Common myeloid progenitor, CD34-positive (primary cell): ENCODE results near the gene PIP5K1B.

ENCODE experiments used
- CTCF ChIA-PET: fragments of 350-600 bp; sonication (Branson Sonifier 250); formaldehyde crosslinking; loops from one replicate; lab custom pipeline; 2021; ENCODE audit warnings: antibody characterized with exemption; lab: Charles Lee
- POLR2A ChIA-PET: fragments of 350-600 bp; sonication (Branson Sonifier 250); formaldehyde crosslinking; loops from one replicate; lab custom pipeline; 2021; ENCODE audit warnings: antibody characterized with exemption; lab: Charles Lee
- DNase-seq, 3 donors: peaks; one replicate each; pipeline versions ENCODE4 v3.0.0 to v3.0.0-alpha.2; 2013
- H3K27ac ChIP-seq, 2 experiments: 1 replicate in 1 of 2; 2 replicates in 1 of 2; pipeline ENCODE4 v1.7.0; 2013; ENCODE audit warnings: inconsistent platforms in 2 of 2, low read length in 2 of 2, mild to moderate bottlenecking in 2 of 2, low read depth in 1 of 2, moderate library complexity in 1 of 2; ENCODE audit not compliant: severe bottlenecking in 2 of 2, insufficient read depth in 1 of 2, poor library complexity in 1 of 2
- H3K27me3 ChIP-seq, 5 experiments: replicated peaks in 2 of 5; 1 replicate in 3 of 5; 2 replicates in 2 of 5; pipeline versions ENCODE4 v1.6.1 to v1.7.0; 2013; ENCODE audit warnings: low read length in 4 of 5, mild to moderate bottlenecking in 2 of 5, moderate library complexity in 2 of 5, inconsistent platforms in 1 of 5; ENCODE audit not compliant: insufficient read depth in 5 of 5, control insufficient read depth in 4 of 5
- H3K36me3 ChIP-seq, 4 experiments: 1 replicate in 2 of 4; 2 replicates in 2 of 4; pipeline versions ENCODE4 v1.6.1 to v1.7.0; 2013; ENCODE audit warnings: low read length in 3 of 4, control low read depth in 1 of 4, mild to moderate bottlenecking in 1 of 4; ENCODE audit not compliant: control insufficient read depth in 4 of 4, insufficient read depth in 4 of 4
- H3K4me1 ChIP-seq, 4 experiments: 1 replicate in 3 of 4; 2 replicates in 1 of 4; pipeline versions ENCODE4 v1.6.1 to v1.7.1; 2013; ENCODE audit warnings: low read length in 3 of 4, mild to moderate bottlenecking in 3 of 4, control low read depth in 1 of 4, inconsistent platforms in 1 of 4, moderate library complexity in 1 of 4; ENCODE audit not compliant: control insufficient read depth in 4 of 4, insufficient read depth in 4 of 4; ENCODE audit errors: control extremely low read depth in 1 of 4
- H3K4me3 ChIP-seq, 7 experiments: 1 replicate in 4 of 7; 2 replicates in 3 of 7; pipeline versions ENCODE4 v1.5.1 to v1.7.0; 2013; ENCODE audit warnings: mild to moderate bottlenecking in 7 of 7, low read length in 6 of 7, moderate library complexity in 6 of 7, inconsistent platforms in 2 of 7, low read depth in 2 of 7, control low read depth in 1 of 7; ENCODE audit not compliant: insufficient read depth in 4 of 7, control insufficient read depth in 1 of 7; ENCODE audit errors: extremely low read depth in 1 of 7
- H3K9me3 ChIP-seq, 5 experiments: 1 replicate in 4 of 5; 2 replicates in 1 of 5; pipeline versions ENCODE4 v1.6.1 to v1.7.1; 2013; ENCODE audit warnings: low read length in 4 of 5, mild to moderate bottlenecking in 2 of 5, inconsistent platforms in 1 of 5, low read depth in 1 of 5, moderate library complexity in 1 of 5; ENCODE audit not compliant: control insufficient read depth in 4 of 5, insufficient read depth in 2 of 5; ENCODE audit errors: control extremely low read depth in 1 of 5
- WGBS: methylation state at CpG from one replicate; pipeline ENCODE4 v1.1.5; 2013; ENCODE audit not compliant: insufficient coverage; 5-methylcytosine and 5-hydroxymethylcytosine counted together

PIP5K1B gene

DNA sequence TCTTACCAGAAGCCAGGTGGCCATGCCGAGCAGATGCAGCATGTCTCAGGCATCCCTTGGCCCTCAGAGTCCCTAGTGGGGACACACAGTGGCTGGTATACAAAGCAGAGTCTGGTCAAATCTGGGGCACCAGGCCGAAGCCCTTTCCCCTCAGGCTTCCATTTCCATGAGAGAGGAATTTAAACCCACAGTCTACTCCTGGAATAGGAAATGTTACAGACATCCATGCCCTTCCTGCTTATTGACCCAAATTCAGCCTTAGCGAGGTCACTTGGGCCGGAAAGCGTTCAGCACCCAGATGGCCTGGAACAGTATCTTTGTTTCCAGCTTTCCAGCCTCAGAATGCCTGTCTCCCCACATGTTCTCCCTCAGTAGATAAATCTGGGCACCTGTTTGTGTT lies 131.7 kb downstream of the PIP5K1B start:
- ChIA-PET CTCF (interaction anchor here (0.7 kb wide), 1 partner anchor 136 kb away, joined by 3 read pairs; no protein-coding TSS in a partner anchor), POLR2A (no interaction called here)
- Histone ChIP-seq H3K27me3 (no peaks in the 10 kb centered on the region), H3K27ac (no peak overlapping the region), H3K4me3 (no peak overlapping the region), H3K9me3 (no peaks in the 10 kb centered on the region), H3K4me1 (no peaks in the 10 kb centered on the region), H3K36me3 (peaks cover 0 to 8% (median 0%) of the 10 kb centered on the region in 4 experiments)
- 95% methylated on average over 5 of the region's 5 CpGs for WGBS
- DNase-seq: no peak

DNA sequence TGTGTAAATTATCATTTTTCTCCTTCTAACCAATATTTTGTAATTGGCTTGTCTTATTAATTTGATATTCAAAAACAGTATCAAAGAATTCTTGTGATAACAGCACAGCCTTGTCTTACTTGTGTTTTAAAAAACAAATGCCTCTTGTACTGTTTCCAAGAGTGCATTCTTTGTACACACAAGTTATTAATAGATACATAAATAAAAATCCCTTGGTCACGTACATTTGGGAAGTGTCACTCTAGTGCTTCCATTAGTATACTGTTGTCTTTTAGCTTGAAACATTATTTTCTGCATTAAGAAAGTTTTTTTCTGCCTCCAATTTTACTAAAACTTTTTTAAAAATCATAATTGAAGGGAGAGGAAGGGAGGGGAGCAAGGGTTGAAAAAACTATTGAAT lies 133.2 kb downstream of the PIP5K1B start:
- H3K27me3 ChIP-seq: no peaks in the 10 kb centered on the region
- CTCF ChIA-PET: no interaction called here
- no peak overlapping the region for H3K27ac ChIP-seq
- DNase-seq: no peak
- H3K4me1 ChIP-seq: peaks cover 0 to 2% (median 0%) of the 10 kb centered on the region in 4 experiments
- peaks cover 0 to 8% (median 0%) of the 10 kb centered on the region in 4 experiments for H3K36me3 ChIP-seq
- no CpG with 5 or more reads among the region's 1 CpG for WGBS
- no peak overlapping the region for H3K4me3 ChIP-seq
- POLR2A ChIA-PET: no interaction called here
- no peaks in the 10 kb centered on the region for H3K9me3 ChIP-seq

DNA sequence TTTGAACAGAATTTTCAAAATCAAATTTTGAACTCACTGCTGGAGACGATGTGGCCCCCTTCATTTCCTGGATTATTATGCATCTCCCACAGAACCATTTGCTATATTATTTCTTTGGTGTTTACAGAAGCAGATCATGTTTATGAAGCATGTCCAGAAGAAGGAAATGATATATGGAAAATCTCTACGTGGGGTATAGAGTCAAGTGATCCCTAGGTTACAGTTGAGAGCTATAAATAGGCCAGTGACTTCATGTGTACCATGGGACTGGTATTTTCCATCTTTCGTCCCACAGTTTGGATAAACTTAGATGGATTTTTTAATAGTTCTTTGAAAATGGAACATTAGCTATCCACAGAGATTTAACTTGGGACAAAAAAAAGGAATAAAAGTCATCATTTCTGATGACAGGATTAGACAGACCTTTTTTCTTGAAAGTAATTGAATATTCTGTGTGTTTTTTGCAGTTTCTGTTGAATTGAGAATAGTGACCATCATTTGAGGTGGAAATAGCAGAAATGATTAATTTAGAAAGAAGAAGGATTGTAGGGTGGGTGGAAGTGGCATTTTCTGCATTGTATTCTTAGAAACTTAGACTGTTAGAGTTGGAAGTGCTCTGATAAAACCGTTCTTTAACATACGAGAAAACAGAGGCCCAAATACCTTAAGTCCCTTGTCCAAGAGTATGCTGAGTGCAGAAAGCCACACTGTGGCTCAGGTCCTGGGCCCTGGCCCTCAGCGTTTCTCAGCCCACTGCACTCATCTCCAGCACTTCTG lies 136.4 kb downstream of the PIP5K1B start:
- H3K27me3 ChIP-seq: no peaks in the 10 kb centered on the region
- no peak for DNase-seq
- no peak overlapping the region for H3K27ac ChIP-seq
- H3K4me1 ChIP-seq: peaks cover 4 to 18% (median 13%) of the 10 kb centered on the region in 4 experiments
- 93% methylated on average over 6 of the region's 6 CpGs for WGBS
- ChIA-PET CTCF (no interaction called here), POLR2A (no interaction called here)
- H3K4me3 ChIP-seq: no peak overlapping the region
- H3K36me3 ChIP-seq: peaks cover 0 to 8% (median 0%) of the 10 kb centered on the region in 4 experiments
- no peaks in the 10 kb centered on the region for H3K9me3 ChIP-seq

GRCh38 chr9:68842568-68842967 lies 137.5 kb downstream of the PIP5K1B start:
- H3K27ac ChIP-seq: no peak overlapping the region
- CTCF ChIA-PET: no interaction called here
- POLR2A ChIA-PET: no interaction called here

GRCh38 chr9:68843239-68843638 lies 138.2 kb downstream of the PIP5K1B start:
- H3K4me3 ChIP-seq: no peak overlapping the region
- H3K4me1 ChIP-seq: peaks cover 4 to 18% (median 13%) of the 10 kb centered on the region in 4 experiments
- peaks cover 0 to 2% (median 0%) of the 10 kb centered on the region in 4 experiments for H3K36me3 ChIP-seq
- no peak overlapping the region for H3K27ac ChIP-seq
- no peaks in the 10 kb centered on the region for H3K9me3 ChIP-seq
- ChIA-PET CTCF (interaction anchor here (1.3 kb wide), 1 partner anchor 258 kb away, joined by 3 read pairs; no protein-coding TSS in a partner anchor), POLR2A (no interaction called here)
- no peak for DNase-seq
- 40% methylated on average over 1 of the region's 3 CpGs for WGBS
- no peaks in the 10 kb centered on the region for H3K27me3 ChIP-seq

More at GRCh38 chr9:68842568-68842967, 137.5 kb downstream of the PIP5K1B start:
- Histone ChIP-seq H3K36me3 (peaks cover 0 to 2% (median 0%) of the 10 kb centered on the region in 4 experiments), H3K4me1 (peaks cover 4 to 18% (median 13%) of the 10 kb centered on the region in 4 experiments), H3K4me3 (no peak overlapping the region), H3K9me3 (no peaks in the 10 kb centered on the region), H3K27me3 (no peaks in the 10 kb centered on the region)
- WGBS: no CpG with 5 or more reads among the region's 2 CpGs
- no peak for DNase-seq

- CTCF ChIA-PET: interaction anchor here (1.2 to 2.3 kb wide), 4 partner anchors 10 to 259 kb away, joined by 3 to 7 read pairs (median 3); no protein-coding TSS in a partner anchor
- Histone ChIP-seq H3K27ac (no peak overlapping the region), H3K4me1 (peaks cover 4 to 18% (median 13%) of the 10 kb centered on the region in 4 experiments), H3K4me3 (peak overlapping the region in 1 of 7 experiments; percentile 30), H3K36me3 (peaks cover 0 to 2% (median 0%) of the 10 kb centered on the region in 4 experiments), H3K27me3 (no peaks in the 10 kb centered on the region), H3K9me3 (no peaks in the 10 kb centered on the region)
- DNase-seq: peak in 2 of 3 donors; percentile 44 to 55
- WGBS: 6% methylated on average over 2 of the region's 3 CpGs
- POLR2A ChIA-PET: no interaction called here
Measured at GRCh38 chr9:68844157-68844556, 139.1 kb downstream of the PIP5K1B start.
